Hepatocyte (in vitro differentiated cells): ENCODE measurements around the gene FDXR. TPM values are rescaled to one million over a fixed set of nuclear protein-coding genes. Genes with fewer than 3 reads are reported as not detected.

Source experiments
- DNase-seq: peaks from one replicate; pipeline ENCODE4 v3.0.0-alpha.2; 2016; ENCODE audit warnings: low spot score
- H2AFZ ChIP-seq: fragments of 200-600 bp; sonication (generic); 2 replicates; pipeline ENCODE4 v1.6.0; 2016; ENCODE audit warnings: antibody characterized with exemption, mild to moderate bottlenecking
- H3K27ac ChIP-seq: fragments of 200-600 bp; sonication (generic); 2 replicates; pipeline ENCODE4 v1.5.1; 2016; ENCODE audit warnings: mild to moderate bottlenecking
- H3K27me3 ChIP-seq: fragments of 200-600 bp; sonication (generic); 2 replicates; pipeline ENCODE4 v1.6.1; 2016
- H3K36me3 ChIP-seq: fragments of 200-600 bp; sonication (generic); replicated peaks from 2 replicates; pipeline ENCODE4 v1.5.1; 2016; ENCODE audit warnings: low read depth; ENCODE audit not compliant: insufficient read depth
- H3K4me1 ChIP-seq: fragments of 200-600 bp; sonication (generic); 2 replicates; pipeline ENCODE4 v1.5.1; 2016; ENCODE audit warnings: mild to moderate bottlenecking, moderate library complexity; ENCODE audit not compliant: insufficient read depth
- H3K4me2 ChIP-seq: fragments of 200-600 bp; sonication (generic); 2 replicates; pipeline ENCODE4 v1.6.0; 2016
- H3K4me3 ChIP-seq: fragments of 200-600 bp; sonication (generic); 2 replicates; pipeline ENCODE4 v1.5.1; 2016; ENCODE audit warnings: mild to moderate bottlenecking
- H3K79me2 ChIP-seq: fragments of 200-600 bp; sonication (generic); 2 replicates; pipeline ENCODE4 v1.6.0; 2017; ENCODE audit warnings: mild to moderate bottlenecking
- H3K9me2 ChIP-seq: fragments of 200-600 bp; sonication (generic); replicated peaks from 2 replicates; pipeline ENCODE4 v1.6.0; 2017; ENCODE audit warnings: mild to moderate bottlenecking; ENCODE audit not compliant: insufficient read depth
- H3K9me3 ChIP-seq: fragments of 200-600 bp; sonication (generic); 2 replicates; pipeline ENCODE4 v1.5.1; 2016; ENCODE audit warnings: low read depth, mild to moderate bottlenecking
- H4K20me1 ChIP-seq: fragments of 200-600 bp; sonication (generic); 2 replicates; pipeline ENCODE4 v1.6.0; 2016; ENCODE audit warnings: mild to moderate bottlenecking; ENCODE audit not compliant: insufficient read depth, poor library complexity, severe bottlenecking
- EZH2 ChIP-seq: fragments of 200-600 bp; sonication (generic); IDR thresholded peaks from 2 replicates; pipeline ENCODE4 v1.6.1; 2016; ENCODE audit warnings: antibody characterized with exemption, mild to moderate bottlenecking, borderline replicate concordance
- EZH2phosphoT487 ChIP-seq: fragments of 200-600 bp; sonication (generic); IDR thresholded peaks from one replicate; pipeline ENCODE4 v1.6.1; 2018; ENCODE audit warnings: antibody characterized with exemption, mild to moderate bottlenecking, low read depth, moderate library complexity; ENCODE audit not compliant: unreplicated experiment, severe bottlenecking
- WGBS: methylation state at CpG from one replicate; pipeline ENCODE4 v1.1.6; 2016; ENCODE audit warnings: low lambda C conversion rate; ENCODE audit errors: missing lambda C conversion rate; 5-methylcytosine and 5-hydroxymethylcytosine counted together
- polyA plus RNA-seq: library from polyadenylated mRNA; unstranded; fragments of >200 nt; fragmentation: Nextera tagmentation; extraction: Ambion mirVana; gene quantifications from 2 replicates; pipeline ENCODE4 v1.2.1, GENCODE V29; 2016
- total RNA-seq: library from RNA; depleted of rRNA; stranded (reverse); fragments of >200 nt; gene quantifications from 2 replicates; pipeline ENCODE4 v1.2.3, GENCODE V29; 2014
- TF ChIP-seq, protein P1 (sequence below): fragments of 200-600 bp; sonication (generic); IDR thresholded peaks from 2 replicates; pipeline ENCODE4 v1.5.1; 2016; ENCODE audit warnings: antibody characterized with exemption, mild to moderate bottlenecking; ENCODE audit not compliant: poor library complexity

Gene FDXR
- total and polyA plus RNA-seq, 2 experiments from 2014 or later = 12.2 to 14.2 TPM

DNA sequence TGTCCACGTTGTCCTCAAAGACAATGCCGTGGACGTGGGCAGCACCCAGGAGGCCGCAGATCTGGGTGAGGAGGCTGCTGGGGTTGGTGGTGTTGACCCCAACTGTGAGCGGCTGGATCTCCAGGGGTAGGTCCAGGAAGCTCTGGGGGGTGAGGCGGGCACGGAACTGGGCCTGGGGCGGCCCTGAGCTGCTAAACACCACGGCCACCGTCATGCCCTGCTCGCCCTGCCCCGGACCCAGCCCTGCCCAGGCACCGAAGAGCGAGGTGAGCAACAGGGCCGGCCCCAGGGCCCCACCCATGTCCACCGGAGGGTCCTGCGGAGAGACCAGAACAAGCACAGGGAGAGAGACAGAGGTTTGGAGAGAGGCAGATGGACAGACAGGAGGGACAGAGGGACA, 18.0 kb downstream of the FDXR start:
- H4K20me1 ChIP-seq = no peaks in the 10 kb centered on the region
- H3K4me3 ChIP-seq = no peak overlapping the region
- DNase-seq = no peak
- H3K9me3 ChIP-seq = no peaks in the 10 kb centered on the region
- H3K9me2 ChIP-seq = no peaks in the 10 kb centered on the region
- H3K27me3 ChIP-seq = peaks cover 79% of the 10 kb centered on the region
- TF ChIP-seq, protein P1, sequence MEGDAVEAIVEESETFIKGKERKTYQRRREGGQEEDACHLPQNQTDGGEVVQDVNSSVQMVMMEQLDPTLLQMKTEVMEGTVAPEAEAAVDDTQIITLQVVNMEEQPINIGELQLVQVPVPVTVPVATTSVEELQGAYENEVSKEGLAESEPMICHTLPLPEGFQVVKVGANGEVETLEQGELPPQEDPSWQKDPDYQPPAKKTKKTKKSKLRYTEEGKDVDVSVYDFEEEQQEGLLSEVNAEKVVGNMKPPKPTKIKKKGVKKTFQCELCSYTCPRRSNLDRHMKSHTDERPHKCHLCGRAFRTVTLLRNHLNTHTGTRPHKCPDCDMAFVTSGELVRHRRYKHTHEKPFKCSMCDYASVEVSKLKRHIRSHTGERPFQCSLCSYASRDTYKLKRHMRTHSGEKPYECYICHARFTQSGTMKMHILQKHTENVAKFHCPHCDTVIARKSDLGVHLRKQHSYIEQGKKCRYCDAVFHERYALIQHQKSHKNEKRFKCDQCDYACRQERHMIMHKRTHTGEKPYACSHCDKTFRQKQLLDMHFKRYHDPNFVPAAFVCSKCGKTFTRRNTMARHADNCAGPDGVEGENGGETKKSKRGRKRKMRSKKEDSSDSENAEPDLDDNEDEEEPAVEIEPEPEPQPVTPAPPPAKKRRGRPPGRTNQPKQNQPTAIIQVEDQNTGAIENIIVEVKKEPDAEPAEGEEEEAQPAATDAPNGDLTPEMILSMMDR = no peak
- TF ChIP-seq EZH2 (no peak), EZH2phosphoT487 (no peak)
- no peaks in the 10 kb centered on the region for H3K79me2 ChIP-seq
- no peak overlapping the region for H3K27ac ChIP-seq
- H3K4me1 ChIP-seq = peaks cover 4% of the 10 kb centered on the region
- 92% methylated on average over 11 of the region's 17 CpGs for WGBS
- H3K36me3 ChIP-seq = no peaks in the 10 kb centered on the region
- H2AFZ ChIP-seq = no peak overlapping the region
- no peak overlapping the region for H3K4me2 ChIP-seq

DNA sequence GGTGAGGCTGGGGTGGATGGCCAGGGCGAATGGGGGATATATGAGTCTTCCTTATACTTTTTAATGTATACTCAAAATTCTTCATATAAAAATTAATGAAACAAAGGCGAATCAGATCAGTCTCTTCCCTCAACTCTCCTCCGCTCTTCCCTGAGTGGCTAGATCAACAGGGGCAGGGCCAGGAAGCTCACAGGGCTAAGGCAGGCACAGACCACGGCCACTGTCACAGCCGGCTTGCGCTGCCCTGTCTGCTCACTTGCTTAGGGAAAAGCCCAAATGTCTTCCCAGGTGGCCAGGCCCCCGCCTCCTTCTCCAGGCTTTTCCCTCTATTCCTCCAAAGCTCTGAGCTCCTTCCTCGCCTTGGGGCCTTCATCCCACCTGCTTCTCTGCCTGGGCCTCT, 19.1 kb downstream of the FDXR start:
- Histone ChIP-seq H3K9me3 (no peaks in the 10 kb centered on the region), H3K36me3 (no peaks in the 10 kb centered on the region), H3K9me2 (no peaks in the 10 kb centered on the region), H4K20me1 (no peaks in the 10 kb centered on the region), H3K27ac (no peak overlapping the region), H3K4me3 (no peak overlapping the region), H3K27me3 (peaks cover 70% of the 10 kb centered on the region), H3K4me1 (peaks cover 4% of the 10 kb centered on the region), H3K79me2 (no peaks in the 10 kb centered on the region), H2AFZ (no peak overlapping the region), H3K4me2 (no peak overlapping the region)
- TF ChIP-seq EZH2phosphoT487 (no peak), EZH2 (no peak)
- TF ChIP-seq, protein P1 = no peak
- WGBS = 86% methylated on average over 8 of the region's 8 CpGs
- DNase-seq = no peak

DNA sequence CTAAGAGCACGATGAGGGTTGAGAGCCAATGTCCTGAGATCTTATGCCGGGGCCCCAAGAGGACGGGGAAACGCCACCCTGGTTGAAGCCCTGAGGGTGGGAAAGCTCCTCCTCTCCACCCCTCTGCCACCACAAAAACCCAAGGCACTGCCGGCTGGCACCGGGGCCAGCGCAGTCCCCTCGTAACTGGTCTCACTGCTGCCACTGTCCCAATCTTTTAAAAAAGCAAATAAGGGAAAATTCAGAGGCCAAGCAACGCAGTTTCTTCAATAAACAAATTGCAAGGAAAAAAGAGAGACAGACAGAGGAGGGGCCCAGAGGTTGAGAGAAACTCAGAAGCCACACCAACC, 19.8 kb downstream of the FDXR start:
- Histone ChIP-seq H3K9me2 (no peaks in the 10 kb centered on the region), H3K79me2 (no peaks in the 10 kb centered on the region), H3K4me3 (no peak overlapping the region), H3K36me3 (no peaks in the 10 kb centered on the region), H3K9me3 (no peaks in the 10 kb centered on the region), H3K27ac (no peak overlapping the region), H3K4me2 (peak overlapping the region; percentile 75), H3K27me3 (peaks cover 71% of the 10 kb centered on the region), H3K4me1 (peaks cover 4% of the 10 kb centered on the region), H2AFZ (no peak overlapping the region), H4K20me1 (no peaks in the 10 kb centered on the region)
- WGBS = 27% methylated on average over 9 of the region's 9 CpGs
- TF ChIP-seq, protein P1 = no peak
- TF ChIP-seq EZH2 = peak; percentile 33
- no peak for DNase-seq
